ENCODE measurements around the gene SLC26A2.

Gene SLC26A2

DNA sequence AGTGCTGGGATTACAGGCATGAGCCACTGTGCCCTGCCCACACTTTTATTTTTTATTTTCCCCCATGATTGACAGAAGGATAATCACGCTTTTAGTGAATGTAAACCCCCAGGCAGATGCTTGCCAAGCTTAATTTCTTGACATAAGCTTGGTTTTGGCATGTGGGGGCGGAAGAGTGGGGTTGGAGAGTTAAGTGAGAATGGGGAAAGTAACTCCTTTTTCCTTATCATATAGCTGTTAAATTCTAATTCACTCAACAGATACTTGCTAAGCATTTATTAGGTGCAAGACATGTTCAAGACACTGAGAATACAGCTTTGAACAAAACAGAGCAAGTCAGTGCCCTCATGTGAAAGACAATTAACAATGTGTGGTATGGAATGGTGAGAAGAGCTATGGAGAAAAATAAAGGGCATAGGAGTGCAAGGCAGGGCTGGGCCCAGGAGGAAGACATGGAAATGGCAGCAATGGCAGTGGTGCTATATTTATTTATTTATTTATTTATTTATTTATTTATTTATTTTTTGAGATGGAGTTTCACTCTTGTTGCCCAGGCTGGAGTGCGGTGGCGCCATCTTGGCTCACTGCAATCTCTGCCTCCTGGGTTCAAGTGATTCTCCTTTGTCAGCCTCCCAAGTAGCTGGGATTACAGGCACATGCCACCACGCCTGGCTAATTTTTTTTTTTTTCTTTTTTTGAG, 2.2 kb downstream of the SLC26A2 start:
- no peak for DNase-seq (ENCODE audit: low spot score)

- DNase-seq (ENCODE audit: low spot score): no peak
Observed at GRCh38 chr5:149963729-149964128, 3.2 kb downstream of the SLC26A2 start.

DNA sequence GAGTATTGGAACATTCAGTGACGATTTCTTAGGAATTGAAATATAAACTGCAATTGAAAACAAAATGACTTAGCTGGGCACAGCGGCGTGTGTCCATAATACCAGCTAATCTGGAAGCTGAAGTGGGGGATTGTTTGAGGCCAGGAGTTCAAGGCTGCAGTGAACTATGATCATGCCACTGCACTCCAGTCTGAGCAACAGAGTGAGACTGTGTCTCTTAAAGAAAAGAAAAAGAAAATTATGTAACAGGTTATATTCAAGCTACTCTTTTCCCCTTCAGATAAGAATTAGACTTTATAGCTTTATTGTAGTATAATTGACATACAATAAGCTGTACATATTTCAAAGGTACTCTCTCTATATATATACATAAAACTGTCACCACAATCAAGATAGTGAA, 6.4 kb downstream of the SLC26A2 start:
- no peak for DNase-seq (ENCODE audit: low spot score)

GRCh38 chr5:149969181-149969930, 8.8 kb downstream of the SLC26A2 start:
- DNase-seq (ENCODE audit: low spot score): no peak

- DNase-seq (ENCODE audit: low spot score): no peak
Observed at GRCh38 chr5:149975409-149975808, 14.9 kb downstream of the SLC26A2 start.

GRCh38 chr5:149979896-149980295, 19.3 kb downstream of the SLC26A2 start:
- DNase-seq (ENCODE audit: low spot score): no peak

DNA sequence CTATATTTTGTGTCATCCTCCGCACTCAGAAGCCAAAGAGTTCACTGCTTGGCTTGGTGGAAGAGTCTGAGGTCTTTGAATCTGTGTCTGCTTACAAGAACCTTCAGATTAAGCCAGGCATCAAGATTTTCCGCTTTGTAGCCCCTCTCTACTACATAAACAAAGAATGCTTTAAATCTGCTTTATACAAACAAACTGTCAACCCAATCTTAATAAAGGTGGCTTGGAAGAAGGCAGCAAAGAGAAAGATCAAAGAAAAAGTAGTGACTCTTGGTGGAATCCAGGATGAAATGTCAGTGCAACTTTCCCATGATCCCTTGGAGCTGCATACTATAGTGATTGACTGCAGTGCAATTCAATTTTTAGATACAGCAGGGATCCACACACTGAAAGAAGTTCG, 20.6 kb downstream of the SLC26A2 start:
- no peak for DNase-seq (ENCODE audit: low spot score)

GRCh38 chr5:149982505-149982904, 21.9 kb downstream of the SLC26A2 start:
- no peak for DNase-seq (ENCODE audit: low spot score)

- no peak for DNase-seq (ENCODE audit: low spot score)
Observed at GRCh38 chr5:149988126-149988525, 27.6 kb downstream of the SLC26A2 start.

DNA sequence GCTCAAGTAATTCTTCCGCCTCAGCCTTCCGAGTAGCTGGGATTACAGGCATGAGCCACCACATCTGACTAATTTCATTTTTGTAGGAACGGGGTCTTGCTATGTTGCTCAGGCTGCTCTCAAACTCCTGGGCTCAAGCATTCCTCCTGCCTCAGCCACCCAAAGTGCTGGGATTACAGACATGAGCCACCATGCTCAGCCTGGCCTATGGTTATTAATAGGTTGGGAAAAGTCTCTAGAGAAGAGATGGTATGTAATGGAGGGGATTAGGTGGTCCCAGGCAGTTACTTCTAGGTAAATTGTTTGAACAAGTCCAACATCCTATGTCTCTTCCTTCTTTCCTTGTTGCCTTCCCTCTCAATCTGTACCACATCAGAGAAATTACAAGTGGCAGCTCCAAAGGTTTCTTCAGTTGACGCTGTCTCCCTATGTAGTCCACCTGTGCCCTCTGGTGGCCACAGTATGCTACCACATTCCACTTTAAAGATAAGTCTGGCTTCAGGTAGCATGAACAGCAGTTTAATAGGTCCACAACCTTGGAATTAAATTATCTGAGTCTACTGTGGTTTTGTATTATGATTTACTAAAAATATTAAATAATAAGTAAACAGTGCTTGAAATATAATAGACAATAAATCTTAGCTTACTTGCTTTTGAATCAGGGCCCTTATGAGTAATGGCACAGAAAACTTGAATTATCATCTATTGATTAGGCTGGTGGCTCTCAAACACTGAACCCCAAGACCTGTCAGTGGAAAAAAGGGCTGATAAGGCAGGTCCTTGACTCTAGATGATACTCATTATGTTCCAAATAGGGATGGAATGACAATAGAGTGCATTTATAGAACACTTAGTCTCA, 30.2 kb downstream of the SLC26A2 start:
- peak; percentile 81 for DNase-seq (ENCODE audit: low spot score)

DNA sequence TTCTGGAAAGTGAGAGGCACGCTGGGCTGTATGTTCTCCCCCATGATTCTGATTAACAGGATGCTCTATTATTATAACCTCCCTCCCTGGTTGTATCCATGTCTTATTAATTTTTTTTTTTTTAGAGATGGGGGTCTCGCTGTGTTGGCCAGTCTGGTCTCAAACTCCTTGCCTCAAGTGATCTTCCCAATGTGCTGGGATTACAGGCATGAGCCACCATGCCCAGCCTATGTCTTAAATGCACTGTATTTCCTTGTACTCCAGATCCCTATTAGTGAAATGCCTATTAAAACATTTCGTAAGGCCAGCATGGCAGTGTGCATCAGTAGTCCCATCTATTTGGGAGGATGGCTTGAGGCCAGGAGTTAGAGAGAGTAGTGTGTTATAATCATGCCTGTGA, 32.9 kb downstream of the SLC26A2 start:
- DNase-seq (ENCODE audit: low spot score): no peak

DNA sequence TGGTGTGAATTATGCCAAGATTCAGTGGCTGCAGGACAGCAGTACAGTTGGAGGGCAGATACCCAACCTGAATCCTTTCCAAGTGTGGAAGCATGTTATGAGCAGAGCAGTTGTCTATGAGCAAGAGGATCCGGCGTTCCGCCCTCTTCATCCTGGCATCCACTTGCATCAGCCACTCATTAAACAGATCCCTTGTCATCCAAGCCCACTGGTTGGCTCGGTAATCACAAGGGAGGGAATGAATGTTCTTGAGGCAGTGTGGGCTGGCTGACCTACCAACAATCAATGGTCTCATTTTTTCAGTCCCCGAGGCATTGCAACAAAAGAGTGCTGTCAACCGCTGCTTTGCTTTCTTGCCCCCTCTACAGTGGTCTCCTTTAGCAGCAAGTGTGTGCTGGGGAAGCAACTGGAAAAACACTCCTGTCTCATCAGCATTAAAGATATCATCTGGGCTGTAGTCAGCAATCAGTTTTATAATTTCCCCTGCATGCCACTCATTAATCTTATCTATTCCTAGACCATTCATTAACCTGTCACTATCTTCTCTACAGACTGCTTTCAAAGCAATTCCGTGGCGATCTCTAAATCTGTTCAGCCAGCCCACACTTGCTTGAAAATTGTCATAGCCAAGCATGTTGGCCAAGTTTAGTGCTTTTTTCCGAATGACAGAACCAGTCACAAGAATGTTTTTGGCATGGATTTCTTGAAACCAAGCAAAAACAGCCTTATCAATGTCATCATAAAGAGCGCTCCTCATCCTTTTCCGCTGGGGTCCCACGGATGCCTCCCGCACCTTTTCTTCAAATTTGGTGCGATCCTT, 35.0 kb downstream of the SLC26A2 start:
- DNase-seq (ENCODE audit: low spot score): no peak

GRCh38 chr5:149996205-149996890, 35.8 kb downstream of the SLC26A2 start:
- DNase-seq (ENCODE audit: low spot score): no peak

- DNase-seq (ENCODE audit: low spot score): no peak
Observed at GRCh38 chr5:149998281-149998680, 37.7 kb downstream of the SLC26A2 start.

DNA sequence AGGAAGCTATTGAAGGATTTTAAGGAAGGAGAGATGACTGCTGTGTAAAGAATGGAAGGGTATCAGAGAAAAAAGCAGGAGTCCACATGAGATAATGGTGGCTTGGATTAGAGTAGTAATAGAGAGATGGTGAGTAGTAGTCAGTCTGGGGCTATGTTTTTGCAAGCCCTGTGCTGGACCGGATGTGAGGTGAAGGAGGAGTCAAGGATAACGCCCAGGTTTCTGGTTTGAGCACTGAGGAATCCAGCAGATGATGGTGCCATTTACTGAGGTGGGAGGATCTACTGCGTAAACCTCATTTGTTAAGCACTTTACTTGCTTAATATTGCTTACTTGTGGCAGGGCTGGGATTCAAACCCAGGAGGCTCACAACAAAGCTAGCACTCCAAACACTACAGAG, 38.8 kb downstream of the SLC26A2 start:
- DNase-seq (ENCODE audit: low spot score): no peak

DNA sequence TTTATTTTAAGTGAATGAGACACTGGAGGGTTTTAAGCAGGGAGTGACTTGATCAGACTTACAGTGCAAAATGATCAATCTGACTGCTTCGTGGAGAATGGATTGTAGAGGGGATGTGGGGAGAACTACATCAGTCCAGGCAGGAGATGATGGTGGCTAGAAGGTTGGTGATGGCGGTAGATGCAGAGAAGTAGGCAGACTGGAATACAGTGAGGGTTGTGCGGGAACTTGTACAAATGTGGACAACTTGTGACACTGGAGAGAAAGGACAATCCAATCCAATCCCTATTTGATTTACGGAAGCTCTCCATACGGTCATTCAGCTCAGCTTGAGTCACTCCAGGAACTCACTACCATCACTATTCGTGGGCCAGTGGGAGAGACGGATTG, 39.3 kb downstream of the SLC26A2 start:
- DNase-seq (ENCODE audit: low spot score): no peak

DNA sequence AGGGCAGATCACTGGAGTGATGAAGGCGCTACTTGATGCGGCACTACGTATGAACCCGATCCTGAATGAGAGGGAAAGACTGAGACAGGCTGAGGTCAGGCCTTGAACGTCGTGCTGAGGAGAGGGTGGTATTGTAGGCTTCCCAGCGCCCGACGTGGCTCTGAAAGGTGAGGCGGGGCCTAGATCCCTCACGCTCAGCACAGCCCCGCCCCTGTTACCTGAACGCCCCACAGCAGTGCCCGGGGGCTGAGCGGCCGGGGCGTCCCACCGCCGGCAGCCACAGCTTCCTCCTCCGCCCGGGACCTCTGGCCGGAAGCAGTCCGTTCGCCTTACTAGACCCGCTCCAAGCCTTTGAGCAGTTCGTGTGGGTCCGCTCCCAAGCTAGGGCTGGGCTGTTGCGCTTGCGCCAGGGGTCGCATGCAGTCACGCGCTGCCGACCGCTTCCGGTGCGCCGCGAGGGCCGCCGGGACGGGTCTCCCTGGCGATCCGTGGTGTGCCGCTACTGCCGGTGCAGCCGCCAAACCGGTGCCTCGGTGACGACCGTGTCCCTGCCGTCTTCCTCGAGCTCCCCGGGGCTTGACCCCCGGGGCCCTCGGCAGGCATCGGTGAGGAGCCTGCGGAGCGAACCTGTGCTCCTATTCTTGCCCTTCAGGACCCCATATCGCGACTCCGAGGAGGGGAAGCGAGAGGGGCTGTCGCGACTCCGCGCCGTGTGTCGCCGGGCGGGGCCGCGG, 39.9 kb downstream of the SLC26A2 start, which contains the start of the genes HMGXB3 and TIGD6:
Gene HMGXB3, plus strand, starts transcription at position 484 of the 734 bp plus-strand sequence. CDS start 4,114 bp downstream, outside the sequence.
Gene TIGD6, minus strand, starts transcription at position 399 of the 734 bp plus-strand sequence. CDS start 4,306 bp downstream, outside the sequence.
- peak; percentile 96 for DNase-seq (ENCODE audit: low spot score)

DNA sequence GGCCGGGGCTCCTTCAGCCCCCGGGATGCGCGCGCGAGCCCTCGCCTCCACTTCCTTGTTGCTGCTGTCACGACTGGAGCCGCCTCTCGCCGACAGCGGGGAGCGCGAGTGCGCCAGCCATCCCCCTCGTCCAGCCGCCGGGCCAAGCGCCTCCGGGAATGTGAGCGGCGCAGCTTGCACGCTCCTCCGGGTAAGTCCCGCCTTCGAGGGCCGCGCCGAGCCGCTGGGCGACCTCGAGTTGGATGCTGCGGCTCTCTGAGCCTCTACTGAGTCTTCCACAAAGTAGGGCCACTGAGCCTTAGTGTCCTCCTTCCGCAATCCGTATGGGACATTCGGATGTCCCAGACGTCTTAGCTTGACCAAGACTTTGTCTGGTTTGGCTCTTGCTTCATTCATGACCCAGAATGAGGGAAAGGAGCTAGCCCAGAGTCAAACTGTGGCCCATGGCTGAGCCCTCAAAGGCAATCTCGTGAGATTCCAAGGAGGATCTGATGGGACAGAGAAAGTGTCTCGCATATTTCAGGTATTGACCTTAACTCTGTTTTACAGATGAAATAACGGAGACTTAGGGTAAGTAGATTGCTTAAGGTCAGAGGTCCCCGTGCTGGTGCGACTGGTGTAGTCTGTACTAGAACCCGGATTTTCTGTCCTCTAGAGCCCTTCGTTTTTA, 40.6 kb downstream of the SLC26A2 start:
- DNase-seq (ENCODE audit: low spot score): peak; percentile 55

GRCh38 chr5:150001660-150002486, 41.3 kb downstream of the SLC26A2 start:
- DNase-seq (ENCODE audit: low spot score): peak; percentile 81
